ENCODE data around the gene CHD6. TPM values are rescaled to one million over a fixed set of nuclear protein-coding genes. Genes with fewer than 3 reads are reported as not detected.

CHD6 gene
- total RNA-seq, 2 experiments from 2014 or later = 114 to 126 TPM

DNA sequence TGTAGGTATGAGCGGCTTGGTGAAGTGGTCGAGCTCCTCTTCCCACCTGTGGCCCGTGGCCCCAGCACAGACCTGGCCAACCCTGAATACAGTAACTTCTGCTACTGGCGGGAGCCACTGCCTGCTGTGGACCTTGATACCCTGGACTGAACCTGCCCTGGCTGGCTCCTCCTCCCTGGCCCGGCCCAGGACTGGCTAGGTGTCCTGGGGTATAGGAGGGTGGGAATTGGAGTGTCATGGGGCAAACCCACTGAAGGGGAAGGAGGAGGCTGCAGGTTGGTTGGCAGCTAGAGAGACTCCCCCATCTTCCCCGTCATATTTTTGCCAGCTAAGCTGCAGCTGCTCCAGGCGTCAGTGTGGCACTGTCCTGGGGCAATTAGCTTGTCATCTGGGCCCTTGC, 259.5 kb downstream of the CHD6 start:
- DNase-seq (no peak), ATAC-seq (ENCODE audit: poor library complexity) (no peak)
- H3K4me1 ChIP-seq (ENCODE audit: insufficient read depth, low read length) = no peaks in the 10 kb centered on the region
- Mint-ChIP-seq H3K27ac (no peak overlapping the region), H3K9me3 (no peaks in the 10 kb centered on the region), H3K4me3 (no peak overlapping the region), H3K4me1 (ENCODE audit: low read depth) (no peaks in the 10 kb centered on the region), H3K27me3 (no peaks in the 10 kb centered on the region), H3K36me3 (ENCODE audit: low read depth) (no peaks in the 10 kb centered on the region)
- ChIA-PET CTCF (interaction anchor here (0.6 kb wide), 1 partner anchor 360 kb away, joined by 3 read pairs; no protein-coding TSS in a partner anchor), POLR2A (no interaction called here)
- intact Hi-C loops (cut with DNase I, micrococcal nuclease) = no loop called here
- no peak overlapping the region for H3K4me3 ChIP-seq (ENCODE audit: low read length)
- H3K27ac ChIP-seq (ENCODE audit: low read depth in 1 of 2, low read length in 2 of 2) = no peak overlapping the region
- H3K27me3 ChIP-seq (ENCODE audit: control insufficient read depth in 1 of 2, insufficient read depth in 2 of 2, low read length in 2 of 2) = no peaks in the 10 kb centered on the region
- H3K9me3 ChIP-seq (ENCODE audit: control insufficient read depth in 1 of 2, insufficient read depth in 1 of 2, low read length in 2 of 2) = no peaks in the 10 kb centered on the region
- no peaks in the 10 kb centered on the region for H3K36me3 ChIP-seq (ENCODE audit: insufficient read depth, low read length)
- TF ChIP-seq, protein P1, sequence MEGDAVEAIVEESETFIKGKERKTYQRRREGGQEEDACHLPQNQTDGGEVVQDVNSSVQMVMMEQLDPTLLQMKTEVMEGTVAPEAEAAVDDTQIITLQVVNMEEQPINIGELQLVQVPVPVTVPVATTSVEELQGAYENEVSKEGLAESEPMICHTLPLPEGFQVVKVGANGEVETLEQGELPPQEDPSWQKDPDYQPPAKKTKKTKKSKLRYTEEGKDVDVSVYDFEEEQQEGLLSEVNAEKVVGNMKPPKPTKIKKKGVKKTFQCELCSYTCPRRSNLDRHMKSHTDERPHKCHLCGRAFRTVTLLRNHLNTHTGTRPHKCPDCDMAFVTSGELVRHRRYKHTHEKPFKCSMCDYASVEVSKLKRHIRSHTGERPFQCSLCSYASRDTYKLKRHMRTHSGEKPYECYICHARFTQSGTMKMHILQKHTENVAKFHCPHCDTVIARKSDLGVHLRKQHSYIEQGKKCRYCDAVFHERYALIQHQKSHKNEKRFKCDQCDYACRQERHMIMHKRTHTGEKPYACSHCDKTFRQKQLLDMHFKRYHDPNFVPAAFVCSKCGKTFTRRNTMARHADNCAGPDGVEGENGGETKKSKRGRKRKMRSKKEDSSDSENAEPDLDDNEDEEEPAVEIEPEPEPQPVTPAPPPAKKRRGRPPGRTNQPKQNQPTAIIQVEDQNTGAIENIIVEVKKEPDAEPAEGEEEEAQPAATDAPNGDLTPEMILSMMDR (IDR thresholded peaks at IDR 0.05) = no peak

DNA sequence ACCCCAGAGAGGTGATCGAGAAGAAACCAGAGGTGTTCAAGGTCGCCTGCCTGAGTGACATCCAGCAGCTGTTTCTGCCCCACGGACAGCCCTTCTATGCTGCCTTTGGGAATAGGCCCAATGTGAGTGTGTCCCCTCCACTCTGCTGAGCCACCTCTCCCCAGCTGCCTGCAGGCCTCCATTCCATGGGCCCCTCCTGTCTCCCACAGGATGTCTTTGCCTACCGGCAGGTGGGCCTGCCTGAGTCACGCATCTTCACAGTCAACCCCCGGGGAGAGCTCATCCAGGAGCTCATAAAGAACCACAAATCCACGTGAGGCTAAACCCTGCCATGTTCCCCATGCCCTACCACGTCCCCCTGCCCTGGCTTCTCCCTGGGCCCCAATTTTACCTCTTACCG, 259.9 kb downstream of the CHD6 start:
- intact Hi-C loops (cut with DNase I, micrococcal nuclease) = no loop called here
- no peaks in the 10 kb centered on the region for H3K9me3 ChIP-seq (ENCODE audit: control insufficient read depth in 1 of 2, insufficient read depth in 1 of 2, low read length in 2 of 2)
- no peaks in the 10 kb centered on the region for H3K27me3 Mint-ChIP-seq
- no peaks in the 10 kb centered on the region for H3K4me1 Mint-ChIP-seq (ENCODE audit: low read depth)
- H3K9me3 Mint-ChIP-seq = no peaks in the 10 kb centered on the region
- H3K4me3 ChIP-seq (ENCODE audit: low read length) = no peak overlapping the region
- H3K27ac ChIP-seq (ENCODE audit: low read depth in 1 of 2, low read length in 2 of 2) = no peak overlapping the region
- H3K4me3 Mint-ChIP-seq = no peak overlapping the region
- H3K36me3 ChIP-seq (ENCODE audit: insufficient read depth, low read length) = no peaks in the 10 kb centered on the region
- CTCF ChIA-PET = interaction anchor here (0.6 kb wide), 1 partner anchor 359 kb away, joined by 3 read pairs; no protein-coding TSS in a partner anchor
- TF ChIP-seq, protein P1 (IDR thresholded peaks at IDR 0.05) = no peak
- POLR2A ChIA-PET = no interaction called here
- H3K27me3 ChIP-seq (ENCODE audit: control insufficient read depth in 1 of 2, insufficient read depth in 2 of 2, low read length in 2 of 2) = no peaks in the 10 kb centered on the region
- no peak overlapping the region for H3K27ac Mint-ChIP-seq
- no peak for DNase-seq
- no peak for ATAC-seq (ENCODE audit: poor library complexity)
- H3K4me1 ChIP-seq (ENCODE audit: insufficient read depth, low read length) = no peaks in the 10 kb centered on the region
- no peaks in the 10 kb centered on the region for H3K36me3 Mint-ChIP-seq (ENCODE audit: low read depth)

DNA sequence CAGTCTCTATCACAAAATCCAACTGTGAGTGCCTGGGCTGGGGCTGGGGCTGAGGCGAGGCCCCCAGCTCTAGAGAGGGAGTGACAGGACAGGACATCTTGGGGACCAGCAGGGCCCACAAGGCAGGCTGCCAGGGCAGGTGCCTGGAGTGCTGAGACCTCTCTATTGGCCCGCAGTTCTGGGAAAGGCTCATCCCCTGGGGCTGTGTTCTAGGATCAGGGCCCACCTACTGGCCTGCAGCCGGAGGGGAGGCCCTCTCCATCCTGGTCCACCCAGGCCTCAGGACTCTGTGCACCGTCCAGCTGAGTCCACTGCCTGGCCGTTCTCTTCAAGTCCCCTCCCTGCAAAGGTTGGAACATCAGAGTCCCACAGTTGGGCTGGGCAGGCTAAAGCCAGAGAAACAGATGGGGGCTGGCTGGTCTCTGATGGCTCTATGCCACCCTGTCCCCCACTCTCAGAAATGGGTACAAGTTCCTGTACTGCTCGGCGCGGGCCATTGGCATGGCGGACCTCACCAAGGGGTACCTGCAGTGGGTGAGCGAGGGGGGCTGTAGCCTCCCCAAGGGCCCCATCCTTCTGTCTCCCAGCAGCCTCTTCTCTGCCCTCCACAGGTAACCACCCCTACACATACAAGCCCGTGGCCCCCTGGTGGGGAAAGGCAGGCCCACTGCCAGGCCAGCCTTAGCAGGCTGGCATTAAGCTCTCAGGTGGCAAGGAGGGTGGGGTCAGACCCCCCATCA, 260.6 kb downstream of the CHD6 start:
- CTCF ChIA-PET = no interaction called here
- H3K9me3 Mint-ChIP-seq = no peaks in the 10 kb centered on the region
- H3K9me3 ChIP-seq (ENCODE audit: control insufficient read depth in 1 of 2, insufficient read depth in 1 of 2, low read length in 2 of 2) = no peaks in the 10 kb centered on the region

More for the DNA sequence above, 260.6 kb downstream of the CHD6 start:
- ATAC-seq (ENCODE audit: poor library complexity) (no peak), DNase-seq (no peak)
- no peaks in the 10 kb centered on the region for H3K4me1 Mint-ChIP-seq (ENCODE audit: low read depth)
- Histone ChIP-seq H3K36me3 (ENCODE audit: insufficient read depth, low read length) (no peaks in the 10 kb centered on the region), H3K27me3 (ENCODE audit: control insufficient read depth in 1 of 2, insufficient read depth in 2 of 2, low read length in 2 of 2) (no peaks in the 10 kb centered on the region), H3K4me1 (ENCODE audit: insufficient read depth, low read length) (no peaks in the 10 kb centered on the region), H3K4me3 (ENCODE audit: low read length) (no peak overlapping the region), H3K27ac (ENCODE audit: low read depth in 1 of 2, low read length in 2 of 2) (no peak overlapping the region)
- no peak overlapping the region for H3K27ac Mint-ChIP-seq
- no peaks in the 10 kb centered on the region for H3K27me3 Mint-ChIP-seq
- TF ChIP-seq, protein P1 (IDR thresholded peaks at IDR 0.05) = no peak
- H3K4me3 Mint-ChIP-seq = no peak overlapping the region
- intact Hi-C loops (cut with DNase I, micrococcal nuclease) = no loop called here
- H3K36me3 Mint-ChIP-seq (ENCODE audit: low read depth) = no peaks in the 10 kb centered on the region
- POLR2A ChIA-PET = no interaction called here
